IPS DF 4.7 (cell line): ENCODE results near the gene SCRN2.
A peak's percentile ranks its signal among the peaks of the same experiment; 100 is the strongest.

Experiments
- DNase-seq: peaks from one replicate; pipeline ENCODE4 v3.0.0-alpha.2; 2013; ENCODE audit warnings: low spot score; ENCODE audit errors: extremely low read depth

The SCRN2 gene

GRCh38 chr17:47846716-47847340, 5.8 kb upstream of the SCRN2 start:
- no peak for DNase-seq

- no peak for DNase-seq
These were observed 4.6 kb upstream of the SCRN2 start for GRCh38 chr17:47845716-47846075.

- no peak for DNase-seq
These were observed 4.0 kb upstream of the SCRN2 start for GRCh38 chr17:47844814-47845715.

DNA sequence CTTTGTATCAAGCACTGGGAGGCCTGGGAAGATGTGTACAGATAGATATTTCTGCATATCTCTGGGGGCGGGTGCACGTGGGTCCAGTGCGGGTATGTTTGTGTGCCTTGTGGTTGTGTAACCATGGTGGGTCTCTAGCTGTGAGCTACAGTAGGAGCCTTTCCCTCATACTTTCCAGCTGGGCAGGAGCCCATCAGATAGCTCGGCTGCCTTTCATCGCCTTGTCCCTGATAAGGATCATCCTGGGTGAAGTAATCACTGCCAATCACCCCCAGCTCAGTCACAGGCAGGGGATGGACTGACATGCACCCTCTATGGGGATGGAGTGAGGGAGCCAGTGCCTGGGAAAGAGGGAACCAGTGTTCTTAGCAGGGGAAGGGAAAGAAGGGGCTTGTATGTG, 3.2 kb upstream of the SCRN2 start:
- no peak for DNase-seq

GRCh38 chr17:47843391-47843730, 2.3 kb upstream of the SCRN2 start:
- DNase-seq = no peak

GRCh38 chr17:47841488-47842291, 617 bp upstream of the SCRN2 start:
- DNase-seq = no peak

DNA sequence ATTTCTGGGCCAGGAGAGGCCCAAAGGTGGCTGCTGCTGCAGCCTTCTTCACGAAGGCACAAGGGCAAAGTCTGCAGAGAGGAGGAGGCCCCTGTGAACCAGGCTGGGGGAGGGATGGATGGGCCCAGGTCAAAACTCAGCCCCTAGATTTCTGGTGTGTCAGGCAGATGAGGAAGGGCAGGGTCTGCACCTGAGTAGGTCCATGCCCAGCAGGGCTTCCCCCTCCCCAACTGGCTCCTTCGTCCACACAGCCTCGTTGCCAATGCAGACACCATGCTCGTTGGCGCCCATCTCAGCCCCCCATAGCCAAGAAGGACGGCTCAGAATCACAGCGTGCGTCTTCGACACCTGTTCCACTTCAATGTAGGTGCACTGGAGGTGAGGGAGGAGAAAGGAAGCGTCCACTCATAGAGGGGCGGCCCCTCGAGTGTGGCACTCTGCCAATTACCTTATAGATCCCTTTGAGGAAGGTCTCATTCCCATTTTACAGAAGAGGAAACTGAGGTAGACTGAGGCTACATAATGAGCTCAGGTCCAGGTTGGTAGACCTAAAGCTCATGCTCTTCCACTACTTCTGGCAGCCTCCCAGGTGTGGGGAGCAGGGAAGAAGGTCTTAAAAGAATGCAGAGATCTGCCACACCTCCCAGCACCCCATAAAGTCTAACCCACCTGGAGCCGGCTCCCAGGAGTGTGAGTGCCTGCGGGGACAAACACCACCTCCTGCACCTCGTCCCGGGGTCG, 902 bp downstream of the SCRN2 start:
- no peak for DNase-seq

DNA sequence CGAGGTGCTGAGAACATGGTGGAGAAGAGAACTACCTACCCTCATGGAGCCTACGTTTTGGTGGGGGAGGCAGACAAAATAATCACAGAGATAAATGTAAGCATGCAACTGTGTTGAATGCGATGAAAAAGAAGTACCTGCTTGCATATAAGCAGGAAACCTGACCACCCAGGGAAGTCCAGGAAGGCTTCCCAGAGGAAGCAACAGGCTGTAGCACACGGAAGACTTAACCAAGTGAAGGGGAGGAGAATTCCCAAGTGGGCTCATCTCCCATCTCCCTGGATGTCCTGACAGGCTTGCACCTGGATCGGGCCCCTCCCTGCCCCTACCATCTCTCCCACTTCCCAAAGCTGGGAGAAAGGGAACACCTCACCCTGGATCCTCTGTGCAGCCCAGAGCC, 2.0 kb downstream of the SCRN2 start:
- DNase-seq = no peak

DNA sequence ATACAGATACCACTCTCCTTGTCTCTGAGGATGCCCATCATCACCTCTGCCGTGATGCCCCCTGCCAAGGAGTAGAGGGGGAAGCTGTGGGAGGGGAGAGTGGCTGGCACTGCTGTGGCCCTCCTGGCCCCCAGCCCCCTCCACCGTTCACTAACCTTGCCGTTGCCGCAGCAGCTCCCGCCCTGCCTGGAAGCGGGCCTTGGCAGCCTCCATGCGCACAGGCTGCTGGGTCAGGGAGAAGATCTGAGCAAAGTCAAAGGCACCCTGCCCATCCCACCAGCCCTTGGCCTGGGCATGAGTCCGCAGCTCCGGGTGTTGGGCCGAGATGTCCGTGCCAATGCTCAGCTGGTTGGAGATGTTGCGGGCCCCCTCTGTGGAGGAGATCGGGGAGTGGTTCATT, 2.4 kb downstream of the SCRN2 start:
- no peak for DNase-seq

GRCh38 chr17:47837401-47838039, 3.6 kb downstream of the SCRN2 start:
- DNase-seq = no peak

GRCh38 chr17:47836601-47837000, 4.5 kb downstream of the SCRN2 start:
- DNase-seq = no peak

DNA sequence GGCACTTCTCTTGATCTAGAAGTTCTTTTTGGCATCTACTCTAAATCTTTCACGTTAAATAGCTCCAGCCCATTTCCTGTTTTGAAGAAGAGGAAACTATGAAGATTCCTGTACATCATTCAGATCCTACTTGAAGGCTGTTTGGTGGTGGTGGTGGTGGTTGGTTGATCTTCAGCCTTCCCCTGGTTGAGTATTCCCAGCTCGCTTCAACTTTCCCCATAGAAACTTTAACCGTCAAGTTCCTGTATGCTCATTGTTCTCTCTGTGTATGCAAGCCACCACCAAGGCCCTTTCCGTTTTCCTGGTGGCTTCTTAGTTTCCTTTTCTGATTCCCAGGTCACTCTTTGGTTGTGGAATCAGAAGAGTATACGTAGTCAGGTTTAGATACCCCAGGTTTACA, 6.3 kb downstream of the SCRN2 start:
- no peak for DNase-seq

DNA sequence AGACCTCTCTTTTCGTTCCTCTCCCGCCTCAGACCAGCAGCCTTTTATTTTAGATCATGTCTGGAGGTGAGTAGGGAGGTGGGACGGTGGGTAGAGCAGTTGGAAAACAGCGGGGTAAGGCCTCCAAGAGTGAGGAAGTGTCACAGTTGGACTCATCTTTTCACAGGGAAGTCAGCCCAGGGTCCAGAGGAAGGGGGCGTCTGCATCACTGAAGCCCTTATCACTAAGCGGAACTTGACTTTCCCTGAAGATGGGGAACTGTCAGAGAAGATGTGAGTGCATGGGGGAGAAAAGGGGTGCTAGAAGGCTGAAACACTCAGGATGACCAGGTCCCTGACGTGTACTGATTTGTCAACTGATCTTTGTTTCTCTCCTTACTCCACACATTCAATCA, 9.1 kb downstream of the SCRN2 start:
- no peak for DNase-seq

DNA sequence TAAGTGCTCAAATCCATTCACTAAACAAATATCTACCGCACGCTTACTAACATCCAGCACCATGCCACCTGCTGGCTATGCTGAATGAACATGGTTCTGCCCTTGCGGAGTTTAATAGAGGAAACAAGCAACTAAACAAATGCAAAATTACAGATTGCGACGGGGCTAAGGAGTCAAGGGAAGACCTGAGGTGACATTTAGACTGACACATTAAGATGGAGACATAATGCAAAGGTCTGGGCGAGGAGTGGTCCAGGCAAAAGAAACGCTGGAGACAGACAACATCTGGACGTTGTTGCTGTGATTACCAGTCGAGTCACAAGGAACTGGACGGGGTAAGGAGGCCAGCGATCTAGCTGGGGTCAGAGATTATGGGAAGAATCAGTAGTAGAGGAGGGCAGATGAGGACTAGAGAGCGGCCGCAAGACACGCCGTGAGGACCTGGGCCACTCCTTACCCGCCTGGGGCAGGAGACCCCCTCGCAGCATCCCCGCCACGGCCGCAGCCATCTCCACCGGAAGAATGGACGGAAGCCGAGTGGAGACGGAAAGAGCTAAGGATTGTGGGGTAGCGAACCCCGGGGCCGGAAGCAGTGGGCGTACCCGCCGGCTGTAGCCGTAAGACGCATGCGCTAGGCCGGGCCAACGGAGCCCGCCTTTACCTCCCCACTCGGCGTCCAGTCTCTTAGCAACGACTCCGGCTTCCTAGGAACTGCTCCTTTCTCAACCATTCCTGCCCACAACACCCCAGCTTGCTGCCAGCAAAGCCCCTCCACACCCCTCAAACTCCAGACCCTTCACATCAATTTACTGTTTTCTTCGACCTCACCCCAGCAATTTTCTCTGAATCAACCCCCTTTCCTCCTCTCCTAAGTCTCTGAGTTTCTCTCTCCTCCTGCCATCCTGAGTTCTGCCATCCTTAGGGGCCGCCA, 9.8 kb downstream of the SCRN2 start, which contains the start of the genes LRRC46 and MRPL10:
LRRC46 (plus strand) TSS at position 668 of the 931 bp plus-strand sequence. CDS start 320 bp downstream, outside the sequence.
MRPL10 (minus strand) TSS at position 539 of the 931 bp plus-strand sequence; CDS start at position 509, 30 bp downstream.
- peak; percentile 82 for DNase-seq

DNA sequence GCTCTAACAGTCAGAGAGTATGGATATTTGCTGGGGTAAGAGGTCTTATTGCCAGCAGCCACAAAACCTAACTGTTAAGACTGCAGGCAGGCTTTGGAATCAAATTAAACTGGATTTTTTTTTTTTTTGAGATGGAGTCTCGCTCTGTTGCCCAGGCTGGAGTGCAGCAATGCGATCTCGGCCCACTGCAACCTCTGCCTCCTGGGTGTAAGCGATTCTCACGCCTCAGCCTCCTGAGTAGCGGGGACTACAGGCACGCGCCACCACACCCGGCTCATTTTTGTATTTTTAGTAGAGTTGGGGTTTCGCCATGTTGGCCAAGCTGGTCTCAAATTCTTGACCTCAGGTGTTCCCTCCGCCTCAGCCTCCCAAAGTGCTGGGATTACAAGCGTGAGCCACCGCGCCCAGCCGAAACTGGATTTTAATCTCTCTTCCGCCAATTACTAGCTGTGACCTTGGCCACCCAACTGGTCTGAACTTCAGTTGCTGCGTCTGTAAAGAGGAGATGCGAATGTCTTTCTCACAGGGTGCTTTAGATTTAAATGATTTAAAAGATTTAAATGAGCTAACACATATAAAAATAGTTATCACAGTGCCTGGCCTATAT, 10.6 kb downstream of the SCRN2 start:
- no peak for DNase-seq

DNA sequence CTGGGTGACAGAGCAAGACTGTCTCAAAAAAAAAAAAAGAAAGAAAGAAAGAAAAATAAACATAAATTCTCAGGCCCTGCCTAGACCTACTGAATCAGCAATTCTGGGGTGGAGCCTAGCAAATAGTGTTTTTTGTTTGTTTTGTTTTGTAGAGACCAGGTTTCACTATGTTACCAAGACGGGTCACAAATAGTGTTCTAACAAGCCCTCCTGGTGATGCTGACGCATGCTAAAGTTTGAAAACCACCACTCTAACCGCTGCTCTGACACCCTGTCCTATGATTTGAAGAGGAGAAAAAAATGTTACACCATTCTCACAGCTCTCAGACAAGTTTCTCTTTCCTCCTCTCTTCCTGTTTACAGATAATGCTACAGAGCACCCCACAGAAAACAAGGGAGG, 11.2 kb downstream of the SCRN2 start:
- DNase-seq = no peak

GRCh38 chr17:47823519-47823918, 17.6 kb downstream of the SCRN2 start:
- no peak for DNase-seq

DNA sequence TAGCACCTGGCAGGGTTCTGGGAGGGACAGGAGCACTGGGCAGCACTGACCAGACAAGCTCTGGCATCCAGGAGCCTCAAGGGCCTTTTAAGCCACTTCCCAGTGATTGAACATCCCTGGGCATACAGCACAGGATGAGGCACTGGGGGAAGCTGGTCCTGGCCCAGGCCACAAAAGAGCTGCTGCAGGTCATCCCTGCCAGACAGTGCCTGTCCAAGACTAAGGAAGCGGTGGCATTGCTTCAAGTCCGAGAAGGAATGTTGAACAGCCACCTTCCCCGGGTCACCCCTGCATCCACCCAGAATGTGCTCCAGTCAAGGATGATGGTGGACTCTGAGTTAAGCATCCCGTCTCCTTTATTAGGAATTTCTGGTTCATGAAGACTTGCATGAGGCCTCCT, 18.3 kb downstream of the SCRN2 start:
- no peak for DNase-seq
